Activated CD4-positive, alpha-beta T cell treated with anti-CD3 and anti-CD28 coated beads, Interleukin-2, Interleukin-4, amounts not matched to agents 100 ng/mL and 50 ng/mL, durations not matched to agents 16 hours and 8 hours (primary cell): ENCODE data around the gene PFKFB2.
"Not testable (repeated sequence)": the region's sequence is repeated elsewhere in the genome, so short reads cannot be mapped to it uniquely, and the experiment has no call there.

ENCODE experiments used
- DNase-seq: peaks from one replicate; pipeline ENCODE4 v3.0.0-alpha.2; 2020; ENCODE audit warnings: low spot score

PFKFB2 gene

DNA sequence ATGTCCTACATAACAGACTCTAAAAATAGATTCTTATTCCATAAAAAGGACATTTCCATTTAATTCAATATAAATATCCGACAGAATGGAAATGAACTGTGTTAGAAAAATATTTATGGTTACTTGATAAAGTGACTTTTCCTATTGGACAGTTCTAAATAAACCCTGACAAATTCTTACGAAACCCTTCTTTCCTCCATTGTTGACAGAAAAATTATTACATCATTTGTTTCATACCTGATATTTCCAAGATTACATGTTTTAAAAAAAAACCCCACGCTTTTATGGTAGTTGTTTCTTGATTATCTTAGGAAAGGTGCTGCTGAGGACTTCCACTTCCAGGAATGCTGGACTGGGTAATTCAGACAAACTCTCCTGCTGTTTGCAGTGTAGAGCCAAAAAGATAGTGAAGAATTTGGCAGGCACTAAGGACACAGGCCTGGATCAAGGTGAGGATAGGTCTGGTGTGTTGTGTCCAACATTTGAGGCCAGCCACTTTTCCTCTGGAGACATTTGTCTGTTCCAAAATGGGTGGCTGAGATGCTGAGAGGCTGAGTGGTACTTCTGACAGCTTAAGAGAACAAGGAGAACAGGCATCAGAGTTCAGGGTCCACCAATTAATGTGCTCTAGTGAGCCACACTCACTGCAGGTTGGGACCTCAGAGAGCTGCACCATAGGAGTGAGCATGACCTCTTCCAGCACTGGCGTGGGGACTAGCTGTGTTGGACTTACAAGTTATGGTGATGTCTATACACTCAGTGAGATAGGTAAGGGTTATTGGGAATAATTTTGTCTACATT is 13.5 kb upstream of the PFKFB2 start:
- DNase-seq, result no peak

DNA sequence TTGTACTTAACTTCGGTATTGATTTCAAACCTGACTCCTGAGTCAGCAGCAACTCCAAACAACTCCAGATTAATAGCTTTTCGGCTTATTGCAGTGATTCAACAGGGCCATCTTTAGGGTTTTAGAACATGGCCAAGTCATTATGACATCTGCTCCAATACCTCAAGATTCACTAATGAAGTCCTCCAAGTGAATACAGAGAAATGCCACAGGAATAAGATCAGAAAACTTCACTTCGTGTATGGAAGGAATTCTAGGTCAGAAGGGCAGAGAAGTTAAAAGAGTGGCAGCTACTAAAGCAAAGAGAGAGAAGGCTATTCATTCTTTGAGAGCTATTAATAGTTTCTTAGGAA is 12.9 kb upstream of the PFKFB2 start:
- DNase-seq, result no peak

DNA sequence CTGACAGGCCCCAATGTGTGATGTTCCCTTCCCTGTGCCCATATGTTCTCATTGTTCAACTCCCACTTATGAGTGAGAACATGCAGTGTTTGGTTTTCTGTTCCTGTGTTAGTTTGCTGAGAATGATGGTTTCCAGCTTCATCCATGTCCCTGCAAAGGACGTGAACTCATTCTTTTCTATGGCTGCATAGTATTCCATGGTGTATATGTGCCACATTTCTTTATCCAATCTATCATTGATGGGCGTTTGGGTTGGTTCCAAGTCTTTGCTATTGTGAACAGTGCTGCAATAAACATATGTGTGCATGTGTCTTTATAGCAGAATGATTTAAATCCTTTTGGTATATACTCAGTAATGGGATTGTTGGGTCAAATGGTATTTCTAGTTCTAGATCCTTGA is 11.7 kb upstream of the PFKFB2 start:
- DNase-seq, result not testable (repeated sequence)

DNA sequence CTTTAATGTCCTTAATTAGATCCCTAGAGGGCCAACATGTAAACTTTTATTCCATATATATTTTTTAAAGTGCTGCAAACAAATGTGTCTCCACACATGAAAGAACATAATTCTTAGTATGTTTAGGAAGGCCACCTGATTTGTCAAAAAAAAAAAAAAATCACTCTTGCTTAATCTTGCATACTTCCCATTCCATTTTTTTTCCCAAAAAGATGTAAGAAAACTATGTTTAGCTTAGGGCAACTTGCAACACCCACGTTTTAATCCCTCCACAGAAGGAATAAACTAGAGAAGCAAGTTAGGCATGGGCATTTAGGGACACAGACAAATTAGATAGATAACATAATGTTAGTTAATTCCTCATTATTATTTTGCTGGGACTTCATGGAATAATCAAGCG is 7.6 kb upstream of the PFKFB2 start:
- no peak for DNase-seq

DNA sequence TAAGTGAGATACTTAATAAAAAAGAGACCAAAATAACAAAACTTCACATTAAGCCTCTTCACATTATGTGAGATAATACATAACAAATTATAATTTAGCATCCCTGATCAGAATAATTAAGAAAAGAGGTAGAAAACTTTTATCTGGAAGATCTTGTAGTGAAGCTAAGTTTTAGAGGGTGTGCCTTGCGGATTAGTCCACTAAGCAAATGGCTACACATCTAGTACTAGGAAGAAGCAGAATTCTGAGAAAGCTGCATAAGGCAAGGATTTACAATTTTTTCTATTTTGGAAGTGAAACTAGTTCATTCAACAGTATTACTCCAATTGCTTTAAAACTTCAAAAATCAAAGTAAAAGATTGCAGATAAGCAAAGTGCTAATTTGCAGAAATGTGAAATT is 5.6 kb upstream of the PFKFB2 start:
- DNase-seq, result no peak

DNA sequence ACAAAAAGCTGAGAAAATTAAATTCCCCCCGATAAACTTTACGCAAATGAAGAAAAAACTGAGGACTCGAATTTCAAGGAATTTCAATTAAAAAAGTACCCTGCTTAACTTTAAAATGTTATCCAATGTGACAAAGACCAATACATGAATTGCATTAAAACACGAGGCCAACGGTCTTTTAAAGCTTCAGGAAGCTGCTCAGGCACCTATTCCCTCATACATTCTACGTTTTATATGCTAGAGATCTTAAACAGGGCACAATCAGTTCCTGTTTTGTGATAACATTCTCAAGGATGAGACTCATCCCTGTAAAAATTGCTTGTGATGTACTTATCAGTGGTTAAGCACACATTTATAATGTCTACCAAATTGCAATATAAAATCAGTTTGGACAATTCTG is 5.0 kb upstream of the PFKFB2 start:
- DNase-seq, result no peak

DNA sequence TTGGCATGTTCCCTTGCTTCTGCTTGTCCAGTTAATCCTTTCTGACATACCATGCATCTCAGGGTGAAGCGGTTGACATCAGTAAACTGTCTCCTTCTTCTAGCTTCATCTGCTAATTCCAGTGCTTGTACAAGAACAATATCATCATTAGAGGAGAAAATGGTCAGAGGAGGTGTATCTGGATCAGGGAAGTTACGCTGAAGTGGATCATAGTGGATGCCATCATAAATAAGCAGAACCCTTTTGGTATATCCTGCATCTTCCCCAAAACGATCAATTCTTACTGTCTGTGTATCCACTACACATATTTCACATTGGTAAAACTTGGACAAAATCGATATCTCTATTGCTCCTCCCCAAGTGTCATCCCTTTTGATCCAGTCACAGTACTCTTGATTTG is 4.0 kb upstream of the PFKFB2 start:
- DNase-seq, result no peak

DNA sequence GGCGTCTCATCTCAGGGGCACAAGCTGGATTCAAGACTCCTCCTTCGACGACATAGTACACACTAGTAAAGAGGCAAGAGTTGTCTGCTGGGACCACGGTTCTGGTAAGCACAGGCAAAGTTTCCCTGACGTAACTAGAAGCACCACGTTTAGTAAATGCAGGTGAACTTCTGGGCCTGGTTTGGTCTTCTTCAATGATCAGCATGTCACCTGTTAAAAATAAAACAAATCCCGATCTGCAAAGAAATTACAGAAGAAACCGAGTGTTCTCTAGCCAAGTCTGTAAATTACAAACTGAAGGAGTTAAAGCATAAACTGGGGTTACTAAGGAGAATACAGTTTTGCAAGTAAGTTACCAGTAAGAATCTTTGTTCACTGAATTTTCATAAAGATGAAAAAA is 3.6 kb upstream of the PFKFB2 start:
- DNase-seq, result no peak

DNA sequence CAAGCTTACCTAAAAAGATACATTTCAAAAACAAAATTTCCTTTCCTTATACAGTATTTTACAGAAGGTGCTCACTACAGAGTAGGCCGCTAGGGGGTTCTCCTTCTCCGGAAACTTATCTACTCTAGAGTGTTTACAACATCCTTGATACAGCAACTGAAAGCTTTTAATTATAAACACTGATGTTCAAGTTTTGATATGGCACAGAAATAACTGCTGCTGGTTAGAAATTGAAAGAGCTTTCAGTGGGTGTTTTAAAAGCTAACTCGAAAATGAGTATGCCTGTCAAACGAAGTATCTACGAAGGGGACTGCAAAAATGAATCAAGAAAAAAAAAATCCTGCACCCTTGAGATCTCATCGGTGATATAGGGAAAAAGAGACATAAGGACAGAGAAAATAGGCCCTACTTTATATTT is 3.1 kb upstream of the PFKFB2 start:
- peak; percentile 64 for DNase-seq

DNA sequence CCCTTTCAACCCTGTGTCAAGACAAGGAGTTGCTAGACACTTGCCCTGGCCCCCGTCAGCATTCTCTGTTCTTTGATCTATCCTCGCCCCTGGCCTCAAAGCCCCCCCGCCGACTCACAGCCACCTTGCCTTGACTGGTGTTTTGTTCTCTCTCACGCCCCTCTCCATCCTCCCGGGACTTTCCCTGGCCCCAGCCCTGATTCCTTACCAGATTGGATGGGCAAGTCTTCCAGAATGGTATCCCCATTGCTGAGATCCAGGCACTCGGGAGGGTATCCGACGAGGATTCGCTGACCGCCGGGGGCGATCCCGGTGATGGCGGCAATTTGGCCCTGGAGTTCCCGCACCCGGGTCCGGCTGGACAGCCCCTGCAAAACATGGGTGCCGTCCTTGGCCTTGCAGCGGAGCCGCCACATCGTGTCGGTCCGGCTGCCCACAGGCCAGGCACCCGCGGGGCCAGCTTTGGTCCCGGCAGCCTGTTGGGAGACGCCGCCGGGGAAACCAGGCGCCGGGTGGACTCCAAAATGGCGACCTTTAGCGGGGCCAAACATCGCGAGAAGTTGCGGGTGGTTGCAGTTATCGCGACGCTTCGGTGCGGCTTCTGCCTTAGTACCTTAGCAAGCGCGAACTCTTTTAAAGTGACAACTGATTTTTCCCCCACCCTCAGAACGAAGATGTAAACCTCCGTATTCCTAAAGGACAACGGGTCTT is 2.4 kb upstream of the PFKFB2 start:
- DNase-seq, result peak; percentile 92

DNA sequence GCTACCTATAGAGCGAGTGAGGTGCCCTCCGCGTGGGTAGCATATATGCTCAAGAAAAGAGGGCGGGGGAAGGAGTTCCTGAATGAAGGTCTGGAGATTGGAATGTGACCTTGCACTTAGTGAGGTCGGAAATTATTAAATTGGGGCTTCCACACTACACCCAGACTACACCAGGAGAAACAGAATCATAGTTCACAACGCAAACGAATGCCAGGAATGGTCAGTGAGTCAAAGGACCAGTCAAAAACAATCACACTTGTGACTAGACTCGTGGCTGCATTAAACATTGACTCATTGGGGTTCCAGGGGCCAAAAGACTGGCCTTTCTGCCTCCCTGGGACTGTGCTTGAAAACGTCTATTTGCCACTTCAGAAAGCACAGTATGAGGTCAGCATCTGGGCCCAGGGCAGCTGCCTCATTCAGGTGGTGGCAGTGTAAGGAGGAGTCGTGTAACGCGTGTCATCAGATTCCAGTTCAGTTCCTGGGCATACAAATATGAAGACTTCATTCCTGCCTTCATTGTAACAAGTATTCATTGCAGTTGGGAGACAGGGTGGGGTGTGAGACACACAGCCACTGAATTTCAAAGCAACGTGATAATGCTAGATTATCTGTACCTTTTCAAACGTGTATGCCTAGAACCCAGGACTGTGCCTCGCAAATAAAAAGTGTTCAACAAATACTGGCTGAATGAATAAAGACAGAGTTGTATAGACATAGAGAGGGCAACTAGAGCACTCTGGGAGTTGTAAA is 1.7 kb upstream of the PFKFB2 start, which contains the start of gene YOD1:
TSS of gene YOD1 (minus strand) at position 18 of the 753 bp plus-strand sequence. CDS start 178 bp downstream, outside the sequence.
- no peak for DNase-seq

DNA sequence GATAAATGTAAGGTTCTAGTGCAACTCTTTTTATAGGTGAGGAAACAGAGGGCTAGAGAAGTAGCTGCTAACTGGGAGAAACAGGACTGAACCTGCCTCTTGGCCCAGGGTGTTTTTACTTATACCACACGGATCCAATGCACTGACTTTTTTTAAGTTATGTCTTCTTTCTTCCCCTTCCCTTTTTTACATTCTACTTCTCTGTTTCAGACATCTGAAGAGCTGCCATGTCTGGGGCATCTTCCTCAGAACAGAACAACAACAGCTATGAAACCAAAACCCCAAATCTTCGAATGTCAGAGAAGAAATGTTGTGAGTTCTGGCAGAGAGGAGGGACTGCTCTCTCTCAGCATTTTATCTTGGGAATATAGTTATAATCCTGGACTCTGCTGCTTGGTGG is 1.4 kb downstream of the PFKFB2 start:
- DNase-seq, result no peak

DNA sequence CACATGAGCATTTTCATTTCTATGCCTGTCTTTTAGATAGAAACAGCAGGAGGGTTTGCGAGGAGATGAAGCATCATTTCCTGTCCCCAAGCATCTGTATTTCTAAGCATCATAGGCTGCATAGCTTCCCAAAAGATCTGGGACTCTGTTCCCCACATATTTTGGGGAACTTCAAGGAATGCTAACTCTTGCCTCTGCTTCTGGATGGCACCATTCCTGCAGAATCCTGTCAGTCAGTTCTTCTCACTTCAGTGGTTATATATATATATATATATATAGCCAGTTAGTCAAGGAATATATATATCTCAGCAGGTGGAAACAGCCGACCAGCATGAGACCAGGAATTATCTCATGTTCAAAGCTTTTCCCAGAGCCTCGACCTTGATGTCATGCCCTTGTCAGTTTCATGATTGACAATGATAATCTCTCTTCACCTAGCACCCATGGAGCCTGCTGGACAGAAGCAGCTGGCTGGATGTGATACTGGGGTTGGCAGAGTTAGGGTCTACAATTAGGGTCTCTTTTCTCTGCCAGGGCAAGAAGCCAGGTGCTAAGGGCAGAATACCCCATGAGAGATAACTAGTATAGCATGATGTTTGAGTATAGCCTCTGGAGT is 2.4 kb downstream of the PFKFB2 start:
- DNase-seq, result no peak

DNA sequence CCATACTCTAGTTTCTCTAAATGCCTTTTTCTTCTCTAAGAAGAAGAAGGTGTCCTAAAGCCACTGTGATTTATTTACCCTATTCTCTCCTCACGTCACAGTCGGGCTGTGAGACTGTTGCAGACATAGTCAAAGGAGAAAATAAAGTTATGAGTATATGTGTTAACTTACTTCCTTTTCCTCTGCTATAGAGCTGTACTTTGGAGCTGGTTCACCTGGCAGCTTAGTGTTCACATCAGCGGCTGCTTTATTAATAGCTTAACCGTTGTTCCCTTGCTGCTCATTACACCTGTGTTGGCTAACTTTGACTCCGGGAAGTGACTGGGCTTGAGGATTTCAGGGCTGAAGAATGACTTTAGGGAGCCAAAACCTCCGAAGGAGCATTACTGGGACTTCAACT is 3.6 kb downstream of the PFKFB2 start:
- DNase-seq, result no peak

DNA sequence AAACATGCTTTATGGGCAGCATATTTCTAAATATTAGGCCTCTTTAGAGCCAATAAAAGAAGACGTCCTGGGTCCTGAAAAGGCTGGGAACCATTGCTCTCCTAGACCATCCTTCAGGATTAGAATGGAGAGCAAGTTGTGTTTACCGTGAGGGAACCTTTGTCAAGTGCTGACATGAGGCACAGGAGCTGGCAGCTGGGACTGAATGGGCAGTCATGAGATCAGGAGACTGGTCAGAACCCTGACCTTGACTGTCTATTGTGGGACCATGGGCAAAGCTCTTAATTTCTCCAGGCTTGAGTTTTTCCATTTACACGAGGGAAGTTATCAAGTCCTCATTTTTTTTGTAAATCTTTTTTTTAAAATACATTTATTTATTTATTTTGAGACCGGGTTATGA is 5.2 kb downstream of the PFKFB2 start:
- DNase-seq, result no peak

DNA sequence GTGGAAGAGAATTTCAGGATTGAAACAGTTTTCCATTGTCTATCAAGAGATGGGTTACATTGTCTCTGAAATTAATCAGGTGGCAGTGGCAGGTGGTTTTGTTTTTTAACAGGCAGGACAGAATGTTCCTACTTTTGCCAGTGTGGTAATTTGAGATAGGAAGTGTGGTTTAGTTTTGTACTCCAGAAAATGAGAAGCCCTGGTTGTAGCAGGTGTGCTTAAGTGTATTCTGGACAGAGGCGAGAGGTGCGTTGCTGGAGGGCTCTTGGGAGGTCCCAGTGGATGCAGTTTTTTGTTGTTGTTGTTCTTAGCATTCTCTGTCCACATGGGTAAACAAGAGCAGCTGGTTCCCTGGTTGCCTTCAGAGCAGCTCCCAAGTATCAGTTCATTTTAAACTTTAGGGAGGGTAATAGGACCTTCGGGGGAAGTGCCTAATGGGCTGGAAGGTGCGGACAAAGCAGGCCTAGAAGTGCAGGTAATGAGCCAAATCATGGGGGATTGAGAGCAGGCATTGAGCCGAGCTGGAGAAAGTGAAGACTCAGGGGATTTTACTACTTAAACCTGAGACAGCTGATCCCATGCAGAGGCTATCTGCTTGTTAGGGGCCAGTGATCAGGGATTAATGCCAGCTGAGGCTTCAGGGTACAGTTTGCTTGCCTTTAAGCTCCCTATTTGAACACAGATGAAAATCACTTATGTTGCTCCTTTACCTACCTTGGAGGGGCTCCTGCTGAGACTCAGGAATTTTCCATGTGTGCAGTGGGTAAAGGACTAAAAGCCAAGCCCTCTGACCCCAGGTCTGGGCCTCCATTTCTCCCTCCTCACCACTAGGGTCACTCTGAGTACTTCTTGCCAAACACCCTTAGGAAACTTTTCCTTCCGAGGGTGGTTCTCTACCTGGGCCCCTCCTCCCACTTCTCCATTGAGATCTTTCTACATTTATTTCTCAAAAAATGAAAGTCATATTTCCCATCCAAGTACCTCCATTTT is 6.1 kb downstream of the PFKFB2 start:
- DNase-seq, result no peak

DNA sequence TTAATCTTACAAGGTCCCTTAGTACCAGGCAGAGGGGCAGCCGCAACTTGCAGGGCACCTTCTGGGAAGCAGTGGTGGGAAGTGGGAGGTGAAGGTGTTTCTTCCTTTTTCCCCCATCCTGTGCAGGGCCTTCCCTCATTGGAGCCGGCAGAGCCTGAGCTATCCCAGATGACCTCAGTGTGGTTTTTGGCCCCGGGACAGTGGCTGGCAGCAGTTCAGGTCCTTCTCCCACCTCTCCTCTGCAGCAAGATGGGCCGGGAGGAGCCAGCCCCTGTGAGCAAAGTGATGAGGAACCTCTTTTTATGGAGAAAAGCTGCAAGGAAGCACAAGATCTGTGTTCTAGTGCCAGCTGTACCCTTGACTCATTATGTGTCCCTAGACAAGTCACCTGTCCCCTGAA is 6.8 kb downstream of the PFKFB2 start:
- DNase-seq, result no peak

DNA sequence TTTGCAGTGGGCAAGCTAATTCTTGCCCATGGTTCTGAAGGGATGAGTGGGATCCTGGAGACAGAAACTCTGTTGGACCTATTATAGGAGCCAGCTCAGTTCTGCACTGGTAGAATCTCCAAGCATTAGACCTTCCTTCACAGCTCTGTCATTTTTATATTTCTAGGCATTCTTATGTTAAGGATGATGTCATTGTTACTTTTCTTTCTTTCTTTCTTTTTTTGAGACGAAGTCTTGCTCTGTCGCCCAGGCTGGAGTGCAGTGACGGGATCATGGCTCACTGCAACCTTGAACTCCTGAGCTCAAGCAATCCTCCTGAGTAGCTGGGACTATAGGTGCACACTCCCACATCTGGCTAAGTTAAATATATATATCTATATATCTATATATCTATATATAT is 7.5 kb downstream of the PFKFB2 start:
- DNase-seq, result no peak

DNA sequence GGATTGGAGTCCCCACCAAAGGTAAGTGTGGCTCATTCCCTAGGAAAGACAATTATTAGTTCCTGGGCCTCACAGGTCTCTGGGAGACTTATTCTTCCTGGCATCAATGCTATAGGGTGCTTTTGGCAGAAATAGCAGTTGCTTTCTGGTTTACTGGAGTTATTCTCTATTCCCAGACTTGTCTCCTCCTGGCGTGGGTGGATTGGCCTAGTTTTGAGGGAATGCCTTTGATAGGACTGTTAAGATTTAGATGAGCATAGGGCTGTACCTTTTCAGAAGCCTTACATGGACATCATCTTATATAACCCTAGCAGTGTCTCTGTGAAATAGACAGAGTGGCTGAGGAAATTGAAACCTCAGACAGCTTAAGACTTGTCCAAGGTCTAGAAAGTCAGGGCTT is 9.0 kb downstream of the PFKFB2 start:
- DNase-seq, result no peak

DNA sequence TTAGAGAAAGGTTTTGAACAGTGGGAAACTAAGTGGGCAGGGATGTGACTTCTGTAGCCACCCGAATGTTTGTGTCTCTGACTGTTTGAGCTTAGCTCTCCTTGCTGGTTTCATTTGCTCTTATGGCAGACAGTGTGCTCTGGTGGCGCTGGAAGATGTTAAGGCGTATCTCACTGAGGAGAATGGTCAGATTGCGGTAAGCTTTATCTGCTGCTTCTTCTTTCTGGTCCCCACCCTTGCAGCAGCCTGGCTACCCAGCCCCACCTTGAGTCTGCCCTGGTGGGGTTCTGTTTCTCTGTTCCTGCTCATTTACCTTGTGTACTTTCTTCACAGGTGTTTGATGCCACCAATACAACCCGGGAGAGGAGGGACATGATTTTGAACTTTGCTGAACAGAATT is 9.9 kb downstream of the PFKFB2 start:
- no peak for DNase-seq

DNA sequence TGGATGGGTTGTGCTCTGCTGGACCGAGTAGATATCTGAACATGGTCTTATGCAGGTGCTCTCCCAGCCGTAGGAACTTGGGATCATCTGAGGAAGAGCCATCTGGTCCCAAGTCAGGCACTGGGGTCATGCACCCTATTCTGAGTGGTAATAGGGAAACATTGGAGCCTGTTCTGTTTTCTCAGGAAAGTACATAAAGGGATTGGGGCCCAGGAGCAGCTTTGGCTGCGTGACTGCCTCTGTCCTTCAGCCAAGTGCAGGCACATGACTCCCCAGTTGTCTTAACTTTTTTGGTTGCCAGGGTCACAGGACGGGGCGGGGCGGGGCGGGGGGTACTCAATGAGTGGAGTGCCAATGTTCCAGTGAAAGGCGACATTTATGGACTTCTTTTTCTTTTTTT is 11.5 kb downstream of the PFKFB2 start:
- DNase-seq, result no peak
